WERI-Rb-1 (cell line): Measurements from ENCODE around the gene TBC1D1.

ENCODE experiments used
- DNase-seq: peaks from one replicate; pipeline ENCODE4 v3.0.0-alpha.2; 2020
- H3K27ac ChIP-seq: fragments of 250-450 bp; sonication (Bioruptor Pico); 2 replicates; pipeline ENCODE4 v1.5.1; 2020; ENCODE audit warnings: mild to moderate bottlenecking, moderate library complexity
- H3K27me3 ChIP-seq: fragments of 250-450 bp; sonication (Bioruptor Pico); 2 replicates; pipeline ENCODE4 v1.5.1; 2021; ENCODE audit warnings: mild to moderate bottlenecking, low read depth, moderate library complexity; ENCODE audit not compliant: insufficient read depth, severe bottlenecking
- H3K36me3 ChIP-seq: fragments of 250-450 bp; sonication (Bioruptor Pico); 2 replicates; pipeline ENCODE4 v1.5.1; 2020; ENCODE audit warnings: mild to moderate bottlenecking, moderate library complexity
- H3K4me3 ChIP-seq: 2 replicates; pipeline ENCODE4 v1.5.1; 2011; ENCODE audit warnings: low read depth, mild to moderate bottlenecking, control low read depth, low read length
- H3K9me3 ChIP-seq: fragments of 250-450 bp; sonication (Bioruptor Pico); 2 replicates; pipeline ENCODE4 v1.5.1; 2021; ENCODE audit warnings: mild to moderate bottlenecking, moderate library complexity; ENCODE audit not compliant: severe bottlenecking
- CTCF ChIP-seq: IDR thresholded peaks from 2 replicates; pipeline ENCODE4 v1.5.1; 2011; ENCODE audit warnings: low read depth, mild to moderate bottlenecking, control low read depth, inconsistent platforms, low read length

TBC1D1 gene

DNA sequence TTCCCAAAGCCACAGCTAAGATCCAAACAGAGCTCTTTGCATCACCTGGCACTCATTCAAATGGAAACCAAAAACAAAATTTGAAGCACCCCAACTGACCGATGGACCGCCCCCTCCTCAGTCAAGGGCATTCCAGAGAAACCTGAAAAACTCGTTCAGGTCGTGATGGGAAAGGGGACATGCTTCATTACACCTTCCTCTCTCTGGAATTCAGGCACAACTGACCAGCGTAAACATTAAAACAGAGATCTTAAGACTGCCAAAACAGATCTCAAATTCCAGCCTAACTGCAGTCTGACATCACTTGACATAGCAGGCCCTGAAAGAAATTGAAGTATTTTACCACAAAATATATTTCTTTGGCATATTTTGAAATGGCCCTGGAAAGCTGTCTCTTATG, 97.8 kb downstream of the TBC1D1 start:
- Histone ChIP-seq H3K27me3 (no peaks in the 10 kb centered on the region), H3K27ac (no peak overlapping the region), H3K4me3 (no peak overlapping the region)

GRCh38 chr4:37989398-37990260, 98.7 kb downstream of the TBC1D1 start:
- Histone ChIP-seq H3K36me3 (no peaks in the 10 kb centered on the region; the same call in 1 of the 2 replicates), H3K4me3 (no peak overlapping the region), H3K9me3 (no peaks in the 10 kb centered on the region), H3K27ac (no peak overlapping the region), H3K27me3 (no peaks in the 10 kb centered on the region)
- DNase-seq: no peak
- no peak for TF ChIP-seq CTCF

More for the DNA sequence above, 97.8 kb downstream of the TBC1D1 start:
- Histone ChIP-seq H3K36me3 (no peaks in the 10 kb centered on the region; the same call in 1 of the 2 replicates), H3K9me3 (no peaks in the 10 kb centered on the region)
- no peak for DNase-seq
- no peak for TF ChIP-seq CTCF

DNA sequence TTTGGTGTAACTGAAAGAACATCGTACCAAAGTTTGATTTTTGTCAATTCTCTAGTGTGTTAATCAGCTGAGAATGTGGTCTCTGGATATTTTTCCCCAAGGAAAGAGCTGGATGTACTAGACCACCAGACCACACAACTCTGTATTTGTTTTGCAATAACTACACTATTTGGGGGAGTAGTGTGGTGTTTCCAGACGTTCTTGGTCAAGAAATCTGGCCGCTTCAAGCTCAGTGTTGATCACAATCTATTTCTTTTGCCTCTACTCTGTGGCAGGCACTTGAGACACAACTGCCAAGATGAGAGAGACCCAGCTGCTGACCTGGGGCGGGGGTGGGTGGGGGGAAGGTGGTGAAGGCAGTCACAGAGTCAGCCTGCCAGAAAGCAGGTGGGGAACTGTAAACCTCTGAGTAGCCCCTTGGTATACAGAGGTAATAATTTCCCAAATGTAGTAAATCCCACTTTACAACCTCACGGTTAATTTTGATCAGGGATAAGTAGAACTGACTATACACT, 99.9 kb downstream of the TBC1D1 start:
- Histone ChIP-seq H3K9me3 (no peaks in the 10 kb centered on the region), H3K4me3 (no peak overlapping the region), H3K27ac (no peak overlapping the region), H3K36me3 (no peaks in the 10 kb centered on the region; the same call in 1 of the 2 replicates), H3K27me3 (no peaks in the 10 kb centered on the region)
- DNase-seq: no peak
- no peak for TF ChIP-seq CTCF

DNA sequence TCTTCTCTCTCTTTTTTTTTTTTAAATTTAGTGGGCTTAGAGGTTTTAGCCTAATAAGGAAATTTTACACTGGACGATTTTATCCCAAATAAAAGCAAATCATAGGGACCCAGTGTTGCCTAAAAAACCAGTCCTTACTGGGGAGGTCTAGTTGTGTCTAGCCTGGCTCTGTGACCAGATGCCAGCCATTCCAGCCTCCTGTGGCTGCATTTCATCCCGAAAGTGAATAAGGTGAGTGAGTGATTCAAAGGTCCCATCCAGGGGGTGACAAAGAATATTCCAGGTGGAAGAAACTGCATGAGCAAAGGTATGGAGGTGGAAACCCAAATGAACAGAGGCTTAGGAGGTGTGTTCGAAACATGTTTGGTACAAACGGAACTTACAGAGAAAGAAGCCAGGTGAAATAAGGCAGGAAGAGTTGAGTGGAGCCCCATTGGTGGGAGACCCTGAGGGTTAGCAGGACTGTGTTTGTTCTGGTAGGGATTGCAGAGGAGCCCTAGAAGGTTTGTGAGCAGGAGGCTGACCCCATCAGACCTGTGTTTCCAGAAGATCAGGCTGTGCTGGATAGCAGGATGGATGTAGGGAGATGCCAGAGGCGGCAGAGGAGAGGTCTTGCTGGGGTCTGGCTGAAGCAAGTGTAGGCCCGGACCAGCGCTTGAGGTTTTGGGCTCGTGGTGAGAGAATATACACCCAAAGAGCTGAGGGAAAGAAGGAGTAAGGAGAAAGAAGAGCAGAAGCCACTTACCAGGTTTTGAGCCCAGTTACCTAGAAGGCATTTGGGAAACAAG, 100.9 kb downstream of the TBC1D1 start:
- Histone ChIP-seq H3K27ac (no peak overlapping the region), H3K9me3 (no peaks in the 10 kb centered on the region), H3K36me3 (no peaks in the 10 kb centered on the region; the same call in 1 of the 2 replicates), H3K27me3 (no peaks in the 10 kb centered on the region), H3K4me3 (no peak overlapping the region)
- no peak for DNase-seq
- TF ChIP-seq CTCF: no peak

DNA sequence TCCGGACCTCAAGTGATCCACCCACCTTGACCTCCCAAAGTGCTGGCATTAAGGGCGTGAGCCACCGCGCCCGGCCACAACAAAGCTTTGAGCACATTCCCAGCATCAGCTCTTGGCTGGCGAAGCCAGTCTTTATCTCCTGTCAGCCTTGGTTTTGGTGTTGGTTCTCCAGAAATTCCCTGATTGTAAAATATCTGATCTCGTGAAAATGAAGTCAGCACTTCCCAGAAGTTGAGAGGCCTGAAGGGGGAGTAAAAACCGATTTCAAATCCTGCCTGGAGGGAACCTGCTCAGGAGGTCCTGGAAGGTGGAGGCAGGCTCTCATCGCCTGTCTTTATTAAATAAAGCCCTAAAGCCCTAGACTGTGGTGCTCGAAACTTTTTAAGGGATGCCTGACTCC, 102.9 kb downstream of the TBC1D1 start:
- Histone ChIP-seq H3K27ac (no peak overlapping the region), H3K4me3 (no peak overlapping the region), H3K27me3 (no peaks in the 10 kb centered on the region), H3K9me3 (no peaks in the 10 kb centered on the region), H3K36me3 (no peaks in the 10 kb centered on the region)
- DNase-seq: no peak
- no peak for TF ChIP-seq CTCF
